ENCODE measurements around the gene SLC13A3.

SLC13A3 gene

GRCh38 chr20:46558511-46558959 lies 92.7 kb downstream of the SLC13A3 start:
- peak; percentile 11 to 21 for DNase-seq (ENCODE audit: low read depth in 2 of 2)

GRCh38 chr20:46557231-46557956 lies 93.9 kb downstream of the SLC13A3 start:
- no peak for DNase-seq (ENCODE audit: low read depth in 2 of 2)

GRCh38 chr20:46555370-46555956 lies 95.8 kb downstream of the SLC13A3 start:
- DNase-seq (ENCODE audit: low read depth in 2 of 2), result no peak

- DNase-seq (ENCODE audit: low read depth in 2 of 2), result no peak
Measured at GRCh38 chr20:46554828-46555227, 96.4 kb downstream of the SLC13A3 start.

DNA sequence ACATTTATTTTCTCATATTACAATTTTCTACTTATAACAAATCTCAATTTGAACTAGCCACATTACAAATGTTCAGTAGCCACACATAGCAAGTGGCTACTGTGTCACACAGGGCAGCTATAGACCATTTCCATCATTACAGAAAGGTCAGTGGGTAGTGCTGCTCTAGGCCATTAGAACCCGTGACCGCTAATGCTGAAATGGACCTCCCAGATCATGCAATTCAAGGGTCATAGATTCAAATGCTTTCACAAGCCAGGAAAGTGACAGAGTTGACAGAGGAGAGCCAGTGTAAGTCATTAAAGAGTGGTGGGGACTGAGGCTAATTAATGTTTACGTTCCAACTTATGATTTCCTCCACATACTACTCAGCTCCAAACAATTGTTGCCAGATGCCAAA lies 97.3 kb downstream of the SLC13A3 start:
- no peak for DNase-seq (ENCODE audit: low read depth in 2 of 2)

DNA sequence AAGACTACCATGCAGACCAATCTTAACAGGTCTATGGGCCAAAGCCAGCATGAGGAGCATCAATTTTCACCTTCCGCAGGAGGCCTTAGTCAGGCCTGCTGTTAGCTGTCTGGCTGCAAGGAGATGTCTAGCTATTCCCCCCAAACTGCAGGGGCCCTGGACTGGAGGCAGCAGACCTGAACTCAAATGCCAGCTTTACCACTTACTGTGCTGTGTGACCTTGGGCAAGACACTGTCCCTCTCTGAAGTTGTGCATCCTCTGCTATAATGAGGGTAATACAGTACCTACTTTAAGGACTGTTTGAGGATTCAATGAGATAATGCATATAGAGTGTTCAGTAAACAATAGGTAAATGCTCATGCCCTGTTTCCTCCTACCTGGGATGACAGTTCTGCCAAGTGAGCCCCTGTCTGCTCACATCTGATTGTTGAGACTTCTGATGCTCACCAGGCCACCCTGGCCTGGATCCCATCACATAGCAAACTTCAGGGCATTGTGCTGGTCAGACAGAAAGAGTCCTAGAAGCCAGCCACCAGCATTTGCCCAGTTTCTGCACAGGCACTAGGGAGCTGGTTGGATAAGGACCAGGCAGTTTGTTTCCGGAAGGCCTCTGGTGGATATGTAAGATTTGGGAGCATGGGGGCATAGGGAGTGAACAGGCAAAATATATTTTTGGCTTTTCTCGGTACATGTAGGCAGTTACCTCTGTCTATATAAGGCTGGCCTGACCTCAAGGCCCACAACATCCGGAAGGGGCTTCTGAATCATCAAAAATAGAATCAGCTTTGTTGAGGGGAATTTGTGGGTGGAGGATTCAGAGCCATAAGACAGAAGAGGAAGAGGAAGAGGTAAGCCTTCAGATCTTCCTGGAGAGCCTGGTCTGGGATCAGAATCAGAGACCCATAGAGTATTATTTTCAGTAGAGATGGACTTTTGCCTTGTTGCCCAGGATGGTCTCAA lies 98.5 kb downstream of the SLC13A3 start:
- DNase-seq (ENCODE audit: low read depth in 2 of 2), result no peak

DNA sequence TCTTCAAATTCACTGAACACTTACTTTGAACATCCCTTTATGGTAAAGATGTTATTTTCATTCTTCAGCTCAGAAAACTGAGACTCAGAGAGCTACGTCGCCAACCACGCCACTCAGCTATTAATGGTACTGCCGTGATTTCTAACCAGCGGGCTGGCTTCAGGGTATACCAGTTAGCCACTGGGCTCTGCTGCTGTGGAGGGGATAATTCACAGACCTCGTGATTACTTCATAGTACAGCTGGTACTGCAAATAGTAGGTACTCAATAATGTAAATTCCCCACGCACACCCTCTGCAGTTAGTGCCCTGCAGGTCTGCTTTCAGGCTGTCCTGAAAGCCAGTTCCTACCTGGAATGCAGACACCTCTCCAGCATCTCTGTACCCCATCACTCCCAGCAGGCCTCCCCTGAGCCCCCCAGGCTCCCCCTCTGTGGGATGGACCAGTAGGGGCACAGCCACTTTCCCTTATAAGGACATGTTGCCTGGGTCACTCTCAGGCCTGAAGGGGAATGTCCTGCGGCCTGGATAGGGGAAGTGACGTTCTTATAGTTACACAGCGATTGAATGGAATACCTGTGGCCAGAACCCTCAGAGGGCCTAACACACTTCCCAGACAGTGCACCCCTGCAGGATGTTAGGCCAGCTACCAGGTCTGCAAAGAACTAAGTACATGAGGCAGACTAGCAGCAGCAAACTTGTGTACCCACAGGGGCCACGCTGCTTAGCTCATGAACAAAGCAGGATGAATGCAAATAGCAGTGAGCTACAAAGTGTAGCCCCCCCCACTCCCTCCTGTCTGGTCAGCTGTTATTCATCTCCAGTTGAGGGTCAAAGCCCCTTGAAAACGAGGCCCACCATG lies 99.5 kb downstream of the SLC13A3 start:
- DNase-seq (ENCODE audit: low read depth in 2 of 2), result no peak

GRCh38 chr20:46550461-46550860 lies 100.8 kb downstream of the SLC13A3 start, which contains the start of gene OCSTAMP:
Gene OCSTAMP (minus strand): TSS chr20:46550654. CDS start chr20:46550560, 94 bp downstream.
- no peak for DNase-seq (ENCODE audit: low read depth in 2 of 2)

DNA sequence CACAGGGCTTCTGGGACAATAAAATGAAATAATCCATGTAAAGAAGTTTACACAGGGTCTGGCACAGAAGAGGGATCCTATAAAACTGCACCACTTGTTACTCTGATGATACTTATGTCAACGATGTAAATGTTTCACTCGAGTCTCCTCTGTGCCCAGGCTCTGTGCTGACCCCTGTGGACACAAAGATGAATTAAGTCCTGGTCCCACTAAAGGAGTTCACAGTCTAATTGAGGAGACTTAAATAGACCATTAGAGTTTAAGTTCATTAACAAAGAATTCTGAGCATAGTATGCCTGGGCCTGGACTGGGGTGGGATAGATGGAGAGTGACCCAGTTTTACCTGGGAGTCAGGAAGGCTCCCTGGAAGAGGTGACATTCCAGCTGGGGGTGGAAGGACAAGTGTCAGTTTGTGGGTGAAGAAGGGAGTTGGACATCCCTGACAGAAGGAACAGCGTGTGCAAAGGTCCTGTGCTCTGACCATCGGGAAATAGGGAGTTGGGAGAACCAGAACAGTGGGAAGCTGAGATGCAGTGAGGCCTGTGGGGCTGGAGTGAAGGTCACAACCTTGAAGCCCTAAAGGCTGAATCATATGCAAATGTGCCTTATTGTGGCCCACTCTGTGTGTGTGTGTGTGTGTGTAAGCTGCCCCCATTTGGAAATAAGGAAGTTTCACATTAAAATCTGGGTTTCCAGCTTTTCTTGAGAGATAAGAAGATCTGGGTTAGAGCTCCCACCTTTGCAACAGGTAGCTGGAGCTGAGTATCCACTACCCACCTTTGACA lies 101.9 kb downstream of the SLC13A3 start:
- DNase-seq (ENCODE audit: low read depth in 2 of 2), result no peak

DNA sequence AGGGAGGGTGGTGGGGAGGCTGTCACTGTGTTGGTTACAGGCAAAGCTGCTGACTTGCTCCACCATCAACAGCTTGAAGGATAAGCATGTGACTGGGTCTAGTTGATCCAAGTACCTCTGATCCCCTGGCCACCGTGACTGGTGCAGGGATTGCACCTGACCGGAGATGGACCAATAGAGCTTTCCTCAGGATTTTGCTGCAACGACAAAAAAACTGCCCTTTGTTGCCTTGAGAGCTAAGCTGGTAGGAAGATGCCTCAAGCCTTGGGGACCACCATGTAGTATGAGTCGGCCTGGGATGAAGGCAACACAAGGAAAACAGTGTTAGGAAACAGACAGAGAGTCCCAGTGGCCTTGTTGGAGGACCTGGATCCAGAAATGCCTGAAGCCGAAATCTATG lies 102.6 kb downstream of the SLC13A3 start:
- no peak for DNase-seq (ENCODE audit: low read depth in 2 of 2)

GRCh38 chr20:46547995-46548394 lies 103.3 kb downstream of the SLC13A3 start:
- DNase-seq (ENCODE audit: low read depth in 2 of 2), result no peak

- DNase-seq (ENCODE audit: low read depth in 2 of 2), result no peak
Measured at GRCh38 chr20:46546936-46547335, 104.3 kb downstream of the SLC13A3 start.

- no peak for DNase-seq (ENCODE audit: low read depth in 2 of 2)
Measured at GRCh38 chr20:46546298-46546697, 105.0 kb downstream of the SLC13A3 start.

GRCh38 chr20:46545827-46546138 lies 105.5 kb downstream of the SLC13A3 start:
- no peak for DNase-seq (ENCODE audit: low read depth in 2 of 2)

DNA sequence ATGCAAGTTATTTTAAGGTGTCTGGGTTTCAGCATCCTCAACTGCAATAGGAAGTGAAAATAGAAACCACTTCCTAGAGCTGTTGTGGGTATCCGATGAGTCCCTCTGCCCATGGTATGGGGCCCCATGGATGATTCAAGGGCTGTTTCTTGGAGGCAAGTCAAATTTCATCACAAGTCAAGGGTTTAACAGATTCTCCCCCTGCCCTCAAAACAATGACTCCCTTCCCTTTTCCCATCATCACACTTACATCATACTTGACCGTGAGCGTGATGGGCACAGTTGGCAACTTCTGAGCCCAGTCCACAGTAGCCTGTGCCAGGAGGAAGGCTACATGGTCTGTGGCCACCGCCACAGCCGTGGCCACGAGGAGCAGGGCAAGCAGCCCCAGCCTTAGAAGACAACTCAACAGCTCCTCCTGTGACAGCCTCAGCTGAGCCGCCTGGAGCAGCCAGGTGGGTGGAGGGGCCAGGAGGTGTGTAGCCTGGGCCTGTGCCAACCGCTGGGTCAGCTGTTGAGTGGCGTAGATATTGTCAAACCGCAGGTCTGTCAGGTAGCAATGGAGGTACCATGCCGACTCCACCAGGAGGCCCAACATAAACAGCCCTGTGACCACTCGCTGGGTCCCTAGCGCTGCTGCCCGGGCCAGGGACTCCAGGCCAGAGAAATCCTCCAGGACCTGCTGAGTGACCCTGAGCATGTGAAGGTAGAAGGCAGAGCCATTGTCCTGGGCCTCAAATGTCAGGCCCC lies 106.0 kb downstream of the SLC13A3 start:
- no peak for DNase-seq (ENCODE audit: low read depth in 2 of 2)

GRCh38 chr20:46544576-46544975 lies 106.7 kb downstream of the SLC13A3 start:
- DNase-seq (ENCODE audit: low read depth in 2 of 2), result no peak

GRCh38 chr20:46543959-46544358 lies 107.3 kb downstream of the SLC13A3 start:
- DNase-seq (ENCODE audit: low read depth in 2 of 2), result no peak

DNA sequence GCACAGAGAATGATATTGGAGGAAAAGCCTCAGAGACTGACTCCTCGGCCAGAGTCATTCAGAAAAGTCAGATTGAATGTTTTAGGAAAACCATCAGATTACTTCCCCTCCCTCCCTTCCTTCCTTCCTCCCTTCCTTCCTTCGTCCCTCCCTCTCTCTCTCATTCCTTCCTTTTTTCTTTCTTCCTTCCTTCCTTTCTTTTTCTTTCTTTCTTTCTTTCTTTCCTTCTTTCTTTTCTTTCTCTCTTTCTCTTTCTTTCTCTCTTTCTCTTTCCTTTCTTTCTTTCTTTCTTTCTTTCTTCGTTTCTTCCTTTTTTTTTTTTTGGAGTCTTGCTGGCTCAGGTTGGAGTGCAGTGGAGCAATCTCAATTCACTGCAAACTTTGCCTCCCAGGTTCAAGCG lies 108.2 kb downstream of the SLC13A3 start:
- no peak for DNase-seq (ENCODE audit: low read depth in 2 of 2)

- DNase-seq (ENCODE audit: low read depth in 2 of 2), result no peak
Measured at GRCh38 chr20:46541229-46541935, 109.9 kb downstream of the SLC13A3 start.

Data from fibroblast of skin of left biceps (primary cell).